GM18520 (cell line): Measurements from ENCODE around the gene GNG2.

ENCODE experiments used
- ATAC-seq: cut with Tn5 transposase; IDR thresholded peaks from one replicate; pipeline ENCODE4 v1.9.1; 2021; ENCODE audit not compliant: unreplicated experiment

Gene GNG2

GRCh38 chr14:52015411-52016030 lies 155.1 kb downstream of the GNG2 start:
- no peak for ATAC-seq

- ATAC-seq = no peak
Observed at GRCh38 chr14:52018252-52018651, 157.8 kb downstream of the GNG2 start.

GRCh38 chr14:52018970-52019369 lies 158.6 kb downstream of the GNG2 start:
- no peak for ATAC-seq
